K562 (cell line): Measurements from ENCODE around the gene RPL14. TPM values are rescaled to one million over a fixed set of nuclear protein-coding genes. Genes with fewer than 3 reads are reported as not detected.
A peak's percentile ranks its signal among the peaks of the same experiment; 100 is the strongest.

Experiments used
- BCL6 ChIP-seq: fragments of 250-450 bp; sonication (Bioruptor Pico); IDR thresholded peaks from 2 replicates; pipeline ENCODE4 v1.4.0; 2020
- CBX1 ChIP-seq: sonication (generic); IDR thresholded peaks from 2 replicates; pipeline ENCODE4 v1.6.1; 2016; ENCODE audit warnings: antibody characterized with exemption, low read depth, mild to moderate bottlenecking
- CREB1 ChIP-seq, 2 experiments: sonication (generic) in 1 of 2; formaldehyde crosslinking in 1 of 2; IDR thresholded peaks; 2 replicates each; pipeline versions ENCODE4 v1.6.1 to v1.8.0; 2012 to 2022; ENCODE audit warnings: inconsistent platforms in 1 of 2, mild to moderate bottlenecking in 1 of 2, missing genetic modification reagents in 1 of 2, moderate library complexity in 1 of 2
- EP400 ChIP-seq: fragments of 450-650 bp; IDR thresholded peaks from 2 replicates; pipeline ENCODE4 v1.6.1; 2017; ENCODE audit warnings: antibody characterized with exemption, mild to moderate bottlenecking, moderate library complexity
- FOXA1 ChIP-seq: fragments of 450-650 bp; IDR thresholded peaks from 2 replicates; pipeline ENCODE4 v1.6.1; 2016; ENCODE audit warnings: mild to moderate bottlenecking, borderline replicate concordance
- HMGN3 ChIP-seq: IDR thresholded peaks from 2 replicates; pipeline ENCODE4 v1.6.1; 2011; ENCODE audit warnings: borderline replicate concordance, low read depth, mild to moderate bottlenecking, mixed read lengths, low read length; ENCODE audit not compliant: insufficient read length; ENCODE audit errors: extremely low read depth
- JUND ChIP-seq, 2 experiments: IDR thresholded peaks; 2 replicates in 1 of 2; 3 replicates in 1 of 2; pipeline ENCODE4 v1.6.1; 2011; ENCODE audit warnings: borderline replicate concordance in 2 of 2, low read depth in 2 of 2, low read length in 2 of 2, improper control_type of control experiment in 1 of 2, missing biosample characterization in 1 of 2, missing genetic modification characterization in 1 of 2, missing genetic modification reagents in 1 of 2
- LARP7 ChIP-seq: fragments of 450-650 bp; IDR thresholded peaks from 2 replicates; pipeline ENCODE4 v1.6.1; 2016
- MXI1 ChIP-seq: IDR thresholded peaks from 2 replicates; pipeline ENCODE4 v1.6.1; 2011; ENCODE audit warnings: low read depth, mild to moderate bottlenecking, improper control_type of control experiment, low read length
- NCOA4 ChIP-seq: fragments of 450-650 bp; IDR thresholded peaks from 2 replicates; pipeline ENCODE4 v1.6.1; 2018; ENCODE audit warnings: mild to moderate bottlenecking; ENCODE audit not compliant: partially characterized antibody
- PHF20 ChIP-seq: fragments of 450-650 bp; IDR thresholded peaks from 2 replicates; pipeline ENCODE4 v1.6.1; 2018; ENCODE audit not compliant: partially characterized antibody
- PRPF4 ChIP-seq: fragments of 200-400 bp; formaldehyde crosslinking; IDR thresholded peaks from one replicate; pipeline ENCODE4 v1.6.1; 2017; ENCODE audit warnings: low read length, low read depth, mild to moderate bottlenecking; ENCODE audit not compliant: insufficient read depth, poor library complexity, severe bottlenecking
- RFX1 ChIP-seq: fragments of 450-650 bp; IDR thresholded peaks from 2 replicates; pipeline ENCODE4 v1.6.1; 2016; ENCODE audit warnings: mild to moderate bottlenecking, moderate library complexity
- THRAP3 ChIP-seq: fragments of 450-650 bp; IDR thresholded peaks from 2 replicates; pipeline ENCODE4 v1.6.1; 2016; ENCODE audit warnings: mild to moderate bottlenecking, inconsistent platforms, borderline replicate concordance
- TOE1 ChIP-seq, 2 experiments: fragments of 450-650 bp in 1 of 2; sonication (generic) in 1 of 2; formaldehyde crosslinking in 1 of 2; IDR thresholded peaks; 2 replicates each; pipeline versions ENCODE4 v1.7.1 to v1.8.0; 2016 to 2022; ENCODE audit warnings: borderline replicate concordance in 2 of 2, mild to moderate bottlenecking in 2 of 2, antibody characterized with exemption in 1 of 2, inconsistent platforms in 1 of 2, low read depth in 1 of 2, missing genetic modification reagents in 1 of 2, moderate library complexity in 1 of 2
- TSC22D4 ChIP-seq: fragments of 450-650 bp; IDR thresholded peaks from 2 replicates; pipeline ENCODE4 v1.6.1; 2016; ENCODE audit warnings: missing genetic modification characterization, missing biosample characterization, control low read depth
- ZBTB7A ChIP-seq: IDR thresholded peaks from 2 replicates; pipeline ENCODE4 v1.6.1; 2011; ENCODE audit warnings: low read depth, mild to moderate bottlenecking, low read length, moderate library complexity, borderline replicate concordance; ENCODE audit not compliant: control insufficient read depth
- ZFX ChIP-seq: sonication (generic); formaldehyde crosslinking; IDR thresholded peaks from 2 replicates; pipeline ENCODE4 v1.8.0; 2022; ENCODE audit warnings: mild to moderate bottlenecking, missing genetic modification reagents, moderate library complexity
- ZNF316 ChIP-seq: fragments of 450-650 bp; IDR thresholded peaks from 2 replicates; pipeline ENCODE4 v1.6.1; 2016
- ZNF584 ChIP-seq: fragments of 200-800 bp; sonication (Bioruptor generic); IDR thresholded peaks from 2 replicates; pipeline ENCODE4 v1.6.1; 2016; ENCODE audit warnings: low read depth, mild to moderate bottlenecking, missing genetic modification characterization, missing compliant biosample characterization
- ZNF77 ChIP-seq: fragments of 250-450 bp; sonication (Bioruptor Pico); IDR thresholded peaks from 2 replicates; pipeline ENCODE4 v1.5.0; 2020
- polyA plus RNA-seq, 8 experiments: library from polyadenylated mRNA; depleted of rRNA in 4 of 8; stranded (reverse) in 5 of 8; unstranded in 3 of 8; fragments of >200 nt; fragmentation: Nextera tagmentation in 2 of 8; fragmentation: Illumina TruSeq in 1 of 8; extraction: Ambion mirVana in 2 of 8; extraction: Trizol in 1 of 8; gene quantifications; 2 replicates each; pipeline versions ENCODE4 v1.2.1 to v1.2.3, GENCODE V29; 2011 to 2014; ENCODE audit warnings: inconsistent platforms in 1 of 8, missing spikeins in 1 of 8
- total RNA-seq, 7 experiments: library from RNA; depleted of rRNA in 6 of 7; stranded (reverse); fragments of >200 nt in 6 of 7; fragmentation: Illumina TruSeq in 2 of 7; extraction: Trizol in 2 of 7; gene quantifications; 2 replicates each; pipeline versions ENCODE4 v1.2.1 to v1.2.3, GENCODE V29; 2011 to 2021; ENCODE audit warnings: low replicate concordance in 1 of 7
- TF ChIP-seq, protein P1 (sequence below): fragments of 450-650 bp; IDR thresholded peaks from 2 replicates; pipeline ENCODE4 v1.6.1; 2016
- TF ChIP-seq, protein P2 (sequence below), 3 experiments: IDR thresholded peaks in 2 of 3; conservative IDR thresholded peaks in 1 of 3; 2 replicates each; pipeline ENCODE4 v1.5.1; 2011 to 2012; ENCODE audit warnings: low read length in 3 of 3, mild to moderate bottlenecking in 3 of 3, control low read depth in 2 of 3, improper control_type of control experiment in 1 of 3, inconsistent platforms in 1 of 3, low read depth in 1 of 3, mixed read lengths in 1 of 3, moderate library complexity in 1 of 3; ENCODE audit not compliant: insufficient read depth in 2 of 3
- TF ChIP-seq, protein P3 (sequence below): fragments of 250-450 bp; sonication (Bioruptor Pico); IDR thresholded peaks from 2 replicates; pipeline ENCODE4 v1.9.0; 2021; ENCODE audit warnings: mild to moderate bottlenecking

RPL14 gene
- total and polyA plus RNA-seq, 9 of the 15 experiments (the other 6 are each of a cell fraction or from before 2014, with no cell fraction given), result 851 to 4,649 (median 2,133) TPM

DNA sequence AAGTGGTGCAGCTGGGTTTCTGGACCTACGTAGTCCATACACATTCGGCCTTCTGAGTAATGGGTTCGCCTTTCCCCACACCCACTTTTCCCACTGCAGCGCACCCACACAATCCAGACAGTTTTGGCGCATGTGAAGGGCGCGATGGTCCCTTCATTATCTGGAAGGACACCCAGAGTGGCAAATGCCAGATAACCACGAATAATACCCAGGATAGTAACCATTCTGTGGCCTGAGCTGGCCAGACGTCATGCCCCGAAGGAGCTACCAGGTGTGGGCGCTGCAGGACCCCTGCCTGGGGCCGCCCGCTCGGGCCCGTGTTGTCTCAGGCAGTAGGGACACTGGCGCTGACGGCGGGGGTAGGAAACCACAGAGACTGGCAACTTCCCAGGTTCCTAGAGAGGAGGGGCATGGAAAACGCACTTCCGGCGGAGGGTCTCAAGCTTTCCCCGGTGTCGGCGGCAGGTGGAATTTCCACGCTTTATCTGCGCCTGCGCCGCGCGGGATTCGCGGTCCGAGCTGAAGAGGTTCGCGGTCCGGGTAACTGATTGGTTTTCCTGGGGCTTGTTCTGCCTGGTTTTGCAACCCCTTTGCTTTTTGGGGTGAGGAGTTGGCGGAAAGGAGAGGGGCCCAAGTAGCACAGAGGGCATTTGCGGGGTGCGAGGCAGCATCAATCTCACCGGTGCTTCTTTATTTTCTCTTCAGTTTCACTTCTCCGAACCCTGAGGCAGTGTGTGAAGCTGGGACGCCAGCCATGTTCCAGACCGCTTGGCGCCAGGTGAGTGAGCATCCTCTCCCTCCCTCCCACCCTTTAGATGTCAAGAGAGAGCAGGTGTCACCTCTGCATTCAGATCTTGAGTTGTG is 48.7 kb downstream of the RPL14 start, which contains the start of gene ZNF620 (continued):
- TF ChIP-seq, protein P1, sequence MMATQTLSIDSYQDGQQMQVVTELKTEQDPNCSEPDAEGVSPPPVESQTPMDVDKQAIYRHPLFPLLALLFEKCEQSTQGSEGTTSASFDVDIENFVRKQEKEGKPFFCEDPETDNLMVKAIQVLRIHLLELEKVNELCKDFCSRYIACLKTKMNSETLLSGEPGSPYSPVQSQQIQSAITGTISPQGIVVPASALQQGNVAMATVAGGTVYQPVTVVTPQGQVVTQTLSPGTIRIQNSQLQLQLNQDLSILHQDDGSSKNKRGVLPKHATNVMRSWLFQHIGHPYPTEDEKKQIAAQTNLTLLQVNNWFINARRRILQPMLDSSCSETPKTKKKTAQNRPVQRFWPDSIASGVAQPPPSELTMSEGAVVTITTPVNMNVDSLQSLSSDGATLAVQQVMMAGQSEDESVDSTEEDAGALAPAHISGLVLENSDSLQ, result peak; percentile 24; the same call in 1 of the 2 replicates
- TF ChIP-seq RFX1 (no peak), ZNF316 (no peak), EP400 (peak; percentile 51), BCL6 (CRISPR knock-in tag) (no peak), ZNF77 (no peak), CREB1 (IDR thresholded peaks at IDR 0.05) (peak; percentile 39; the same call in 1 of the 2 replicates), CREB1 (CRISPR knock-in tag; IDR thresholded peaks at IDR 0.05) (peak; percentile 72), HMGN3 (peak; percentile 65), ZBTB7A (peak; percentile 87; the same call in 1 of the 2 replicates), PRPF4 (no peak), PHF20 (peak; percentile 8), TSC22D4 (tag) (no peak), CBX1 (peak; percentile 63; the same call in 1 of the 2 replicates), TOE1 (IDR thresholded peaks at IDR 0.05; ENCODE audit: borderline replicate concordance) (peak; percentile 62; the same call in 1 of the 2 replicates), TOE1 (CRISPR knock-in tag; IDR thresholded peaks at IDR 0.05; ENCODE audit: borderline replicate concordance, low read depth) (no peak), THRAP3 (no peak), ZNF584 (no peak), NCOA4 (no peak), LARP7 (no peak), ZFX (CRISPR knock-in tag) (peak; percentile 82), FOXA1 (no peak), MXI1 (no peak), JUND (IDR thresholded peaks at IDR 0.05; ENCODE audit: borderline replicate concordance, low read depth, low read length) (peak; percentile 47; the same call in 1 of the 2 replicates), JUND (tag; IDR thresholded peaks at IDR 0.05; ENCODE audit: borderline replicate concordance, low read depth, low read length) (no peak)
- TF ChIP-seq, protein P2, sequence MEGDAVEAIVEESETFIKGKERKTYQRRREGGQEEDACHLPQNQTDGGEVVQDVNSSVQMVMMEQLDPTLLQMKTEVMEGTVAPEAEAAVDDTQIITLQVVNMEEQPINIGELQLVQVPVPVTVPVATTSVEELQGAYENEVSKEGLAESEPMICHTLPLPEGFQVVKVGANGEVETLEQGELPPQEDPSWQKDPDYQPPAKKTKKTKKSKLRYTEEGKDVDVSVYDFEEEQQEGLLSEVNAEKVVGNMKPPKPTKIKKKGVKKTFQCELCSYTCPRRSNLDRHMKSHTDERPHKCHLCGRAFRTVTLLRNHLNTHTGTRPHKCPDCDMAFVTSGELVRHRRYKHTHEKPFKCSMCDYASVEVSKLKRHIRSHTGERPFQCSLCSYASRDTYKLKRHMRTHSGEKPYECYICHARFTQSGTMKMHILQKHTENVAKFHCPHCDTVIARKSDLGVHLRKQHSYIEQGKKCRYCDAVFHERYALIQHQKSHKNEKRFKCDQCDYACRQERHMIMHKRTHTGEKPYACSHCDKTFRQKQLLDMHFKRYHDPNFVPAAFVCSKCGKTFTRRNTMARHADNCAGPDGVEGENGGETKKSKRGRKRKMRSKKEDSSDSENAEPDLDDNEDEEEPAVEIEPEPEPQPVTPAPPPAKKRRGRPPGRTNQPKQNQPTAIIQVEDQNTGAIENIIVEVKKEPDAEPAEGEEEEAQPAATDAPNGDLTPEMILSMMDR (IDR thresholded peaks at IDR 0.05 in 2 of 3, conservative IDR thresholded peaks at IDR 0.05 in 1 of 3; ENCODE audit: insufficient read depth in 2 of 3, low read depth in 1 of 3, low read length in 3 of 3), result peak; percentile 63 to 72 (median 64)
- TF ChIP-seq, protein P3, sequence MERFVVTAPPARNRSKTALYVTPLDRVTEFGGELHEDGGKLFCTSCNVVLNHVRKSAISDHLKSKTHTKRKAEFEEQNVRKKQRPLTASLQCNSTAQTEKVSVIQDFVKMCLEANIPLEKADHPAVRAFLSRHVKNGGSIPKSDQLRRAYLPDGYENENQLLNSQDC (CRISPR knock-in tag), result no peak
